ENCODE results near the gene SNX24. TPM values are rescaled to one million over a fixed set of nuclear protein-coding genes. Genes with fewer than 3 reads are reported as not detected.
"Not testable (repeated sequence)": the region's sequence is repeated elsewhere in the genome, so short reads cannot be mapped to it uniquely, and the experiment has no call there.

SNX24 gene
- total RNA-seq, 1 donor from 2014 or later: 1.2 TPM

- Mint-ChIP-seq H3K4me3 (no peak overlapping the region), H3K27ac (no peak overlapping the region), H3K27me3 (ENCODE audit: insufficient read depth) (peaks cover 3% of the 10 kb centered on the region), H3K36me3 (ENCODE audit: low read depth) (no peaks in the 10 kb centered on the region), H3K4me1 (ENCODE audit: low read depth) (no peaks in the 10 kb centered on the region), H3K9me3 (peaks cover under 1% of the 10 kb centered on the region)
- intact Hi-C loops (cut with micrococcal nuclease): no loop called here
- DNase-seq (ENCODE audit: low spot score): no peak
Observed at GRCh38 chr5:122908662-122909061, 63.2 kb downstream of the SNX24 start.

GRCh38 chr5:122909470-122910100, 64.2 kb downstream of the SNX24 start:
- Mint-ChIP-seq H3K4me3 (no peak overlapping the region), H3K9me3 (peaks cover 4% of the 10 kb centered on the region), H3K4me1 (ENCODE audit: low read depth) (no peaks in the 10 kb centered on the region), H3K27me3 (ENCODE audit: insufficient read depth) (peaks cover 3% of the 10 kb centered on the region), H3K36me3 (ENCODE audit: low read depth) (no peaks in the 10 kb centered on the region), H3K27ac (no peak overlapping the region)
- intact Hi-C loops (cut with micrococcal nuclease): no loop called here
- no peak for DNase-seq (ENCODE audit: low spot score)

DNA sequence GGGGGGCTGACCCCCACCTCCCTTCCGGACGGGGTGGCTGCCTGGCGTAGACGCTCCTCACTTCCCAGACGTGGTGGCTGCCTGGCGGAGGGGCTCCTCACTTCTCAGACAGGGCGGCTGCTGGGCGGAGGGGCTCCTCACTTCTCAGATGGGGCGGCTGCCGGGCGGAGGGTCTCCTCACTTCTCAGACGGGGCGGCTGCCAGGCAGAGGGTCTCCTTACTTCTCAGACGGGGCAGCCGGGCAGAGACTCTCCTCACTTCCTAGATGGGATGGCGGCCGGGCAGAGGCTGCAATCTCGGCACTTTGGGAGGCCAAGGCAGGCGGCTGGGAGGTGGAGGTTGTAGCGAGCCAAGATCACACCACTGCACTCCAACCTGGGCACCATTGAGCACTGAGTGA, 68.0 kb downstream of the SNX24 start:
- H3K27me3 Mint-ChIP-seq (ENCODE audit: insufficient read depth); H3K4me1 Mint-ChIP-seq (ENCODE audit: low read depth); H3K4me3 Mint-ChIP-seq; H3K27ac Mint-ChIP-seq; H3K9me3 Mint-ChIP-seq; H3K36me3 Mint-ChIP-seq (ENCODE audit: low read depth); DNase-seq (ENCODE audit: low spot score); intact Hi-C loops (cut with micrococcal nuclease): not testable (repeated sequence)

DNA sequence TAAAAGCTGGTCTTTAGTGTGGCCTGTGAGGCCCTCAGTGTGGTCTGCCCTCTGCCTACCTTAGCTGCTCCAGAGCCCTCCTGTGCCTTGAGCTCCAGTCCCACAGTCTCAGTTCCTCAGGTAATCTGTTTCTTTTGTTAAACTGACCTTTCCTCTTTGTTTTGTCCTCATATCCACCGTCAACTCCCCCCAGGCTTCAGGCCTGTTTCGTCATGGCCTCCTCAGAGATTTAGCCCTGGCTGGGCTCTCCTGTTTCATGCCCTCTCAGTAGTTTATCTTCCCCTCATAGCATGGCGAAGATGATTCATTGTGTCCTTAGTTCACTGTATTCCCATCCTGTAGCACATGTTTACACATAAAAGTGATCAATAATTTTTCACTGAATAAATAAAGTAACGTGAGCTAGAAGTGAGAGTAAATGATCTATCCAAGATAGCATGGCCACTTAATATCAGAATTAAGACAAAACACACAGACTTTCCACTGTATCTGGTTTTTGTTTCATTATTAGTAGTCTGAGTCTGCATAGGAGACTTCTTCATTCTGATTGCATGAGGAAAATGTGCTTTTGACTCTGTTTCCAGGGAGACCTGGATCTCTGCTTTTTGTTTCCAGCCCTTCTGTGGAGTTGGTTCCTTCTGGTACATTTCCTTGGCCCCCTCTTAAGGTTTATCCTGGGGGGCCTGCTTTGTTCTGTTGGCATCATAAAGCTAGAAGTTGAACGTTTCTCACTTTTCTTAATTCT, 70.5 kb downstream of the SNX24 start:
- intact Hi-C loops (cut with micrococcal nuclease): no loop called here
- peaks cover 8% of the 10 kb centered on the region for H3K4me1 Mint-ChIP-seq (ENCODE audit: low read depth)
- no peak overlapping the region for H3K27ac Mint-ChIP-seq
- DNase-seq (ENCODE audit: low spot score): no peak
- no peaks in the 10 kb centered on the region for H3K27me3 Mint-ChIP-seq (ENCODE audit: insufficient read depth)
- no peaks in the 10 kb centered on the region for H3K36me3 Mint-ChIP-seq (ENCODE audit: low read depth)
- H3K4me3 Mint-ChIP-seq: no peak overlapping the region
- H3K9me3 Mint-ChIP-seq: peaks cover 7% of the 10 kb centered on the region

- no peaks in the 10 kb centered on the region for H3K36me3 Mint-ChIP-seq (ENCODE audit: low read depth)
- intact Hi-C loops (cut with micrococcal nuclease): no loop called here
- no peak for DNase-seq (ENCODE audit: low spot score)
- no peaks in the 10 kb centered on the region for H3K27me3 Mint-ChIP-seq (ENCODE audit: insufficient read depth)
- peaks cover 8% of the 10 kb centered on the region for H3K4me1 Mint-ChIP-seq (ENCODE audit: low read depth)
- no peak overlapping the region for H3K27ac Mint-ChIP-seq
- H3K9me3 Mint-ChIP-seq: peaks cover 7% of the 10 kb centered on the region
- no peak overlapping the region for H3K4me3 Mint-ChIP-seq
Observed at GRCh38 chr5:122916490-122916889, 71.1 kb downstream of the SNX24 start.

DNA sequence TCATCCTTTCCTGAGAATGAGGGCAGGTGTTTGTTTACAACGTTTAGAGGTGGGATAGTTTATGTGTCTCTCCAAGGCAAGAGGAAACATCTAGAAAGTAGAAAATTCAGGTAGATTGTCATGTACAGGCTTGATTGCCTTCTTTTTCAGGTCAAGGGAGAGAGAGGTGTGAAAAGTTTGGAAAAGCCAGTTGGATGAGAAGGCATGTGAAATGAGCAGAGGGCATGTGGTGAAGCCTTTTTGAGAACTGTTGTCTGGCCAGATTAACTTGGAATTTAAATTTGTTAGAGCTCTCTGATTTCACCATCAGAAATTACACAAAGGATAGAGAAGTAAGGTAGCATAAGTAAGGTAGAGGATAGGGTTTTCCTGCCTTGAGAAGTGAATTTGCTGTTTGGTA, 74.6 kb downstream of the SNX24 start:
- intact Hi-C loops (cut with micrococcal nuclease): no loop called here
- Mint-ChIP-seq H3K36me3 (ENCODE audit: low read depth) (no peaks in the 10 kb centered on the region), H3K4me3 (no peak overlapping the region), H3K4me1 (ENCODE audit: low read depth) (peaks cover 8% of the 10 kb centered on the region), H3K27me3 (ENCODE audit: insufficient read depth) (no peaks in the 10 kb centered on the region), H3K27ac (no peak overlapping the region), H3K9me3 (peaks cover 3% of the 10 kb centered on the region)
- DNase-seq (ENCODE audit: low spot score): no peak

- no peaks in the 10 kb centered on the region for H3K36me3 Mint-ChIP-seq (ENCODE audit: low read depth)
- H3K27ac Mint-ChIP-seq: no peak overlapping the region
- DNase-seq (ENCODE audit: low spot score): no peak
- H3K27me3 Mint-ChIP-seq (ENCODE audit: insufficient read depth): no peaks in the 10 kb centered on the region
- no peak overlapping the region for H3K4me3 Mint-ChIP-seq
- intact Hi-C loops (cut with micrococcal nuclease): no loop called here
- no peaks in the 10 kb centered on the region for H3K9me3 Mint-ChIP-seq
- no peaks in the 10 kb centered on the region for H3K4me1 Mint-ChIP-seq (ENCODE audit: low read depth)
Observed at GRCh38 chr5:122921826-122922225, 76.4 kb downstream of the SNX24 start.

DNA sequence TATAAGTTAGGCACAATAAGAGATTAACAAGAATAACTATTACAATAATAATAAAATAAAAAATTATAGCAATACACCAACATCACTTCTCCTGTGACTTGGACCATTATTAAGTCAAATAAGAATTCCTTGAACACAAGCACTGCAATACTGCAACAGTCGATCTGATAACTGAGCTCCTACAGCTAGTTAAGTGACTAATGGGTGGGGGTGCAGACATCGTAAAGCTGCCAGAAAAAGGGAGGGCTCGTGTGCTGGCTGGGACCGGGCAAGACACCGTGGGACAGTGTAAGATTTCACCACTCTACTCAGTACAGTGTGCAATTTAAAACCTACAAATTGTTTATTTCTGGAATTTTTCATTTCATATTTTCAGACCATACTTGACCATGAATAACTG, 78.8 kb downstream of the SNX24 start:
- intact Hi-C loops (cut with micrococcal nuclease): no loop called here
- DNase-seq (ENCODE audit: low spot score): no peak
- H3K4me3 Mint-ChIP-seq: no peak overlapping the region
- no peaks in the 10 kb centered on the region for H3K4me1 Mint-ChIP-seq (ENCODE audit: low read depth)
- no peaks in the 10 kb centered on the region for H3K27me3 Mint-ChIP-seq (ENCODE audit: insufficient read depth)
- H3K36me3 Mint-ChIP-seq (ENCODE audit: low read depth): no peaks in the 10 kb centered on the region
- H3K9me3 Mint-ChIP-seq: no peaks in the 10 kb centered on the region
- no peak overlapping the region for H3K27ac Mint-ChIP-seq

DNA sequence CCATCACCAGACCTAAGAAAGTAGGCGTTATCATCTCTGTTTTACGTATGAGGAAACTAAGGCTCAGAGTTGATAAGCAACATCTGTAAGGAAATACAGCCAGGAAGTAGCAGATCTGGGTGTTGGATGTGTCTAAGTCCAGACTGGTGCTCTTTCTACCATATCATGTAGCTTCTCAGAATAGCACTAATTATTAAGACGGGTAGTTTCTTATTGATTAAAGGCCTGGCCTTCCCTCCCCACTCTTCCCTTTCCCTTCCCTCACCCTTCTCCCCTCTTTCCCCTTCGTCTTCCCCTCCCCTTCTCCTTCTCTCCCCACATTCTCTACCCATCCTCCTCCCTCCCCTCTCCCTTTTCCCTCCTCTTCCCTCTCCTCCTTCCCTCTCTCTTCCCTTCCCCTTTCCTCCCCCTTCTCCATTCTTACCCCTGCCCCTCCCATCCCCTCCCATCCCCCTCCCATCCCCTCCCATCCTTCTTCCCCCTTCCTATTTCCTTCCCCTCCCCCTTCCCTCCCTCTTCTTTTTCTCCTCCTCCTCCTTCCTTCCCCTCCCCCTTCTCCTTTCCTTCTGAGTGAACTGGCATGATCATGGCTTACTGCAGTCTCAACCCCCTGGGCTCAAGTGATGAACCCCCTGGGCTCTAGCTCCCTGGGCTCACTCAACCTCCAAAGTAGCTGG, 79.4 kb downstream of the SNX24 start:
- Mint-ChIP-seq H3K27me3 (ENCODE audit: insufficient read depth) (no peaks in the 10 kb centered on the region), H3K27ac (no peak overlapping the region), H3K4me3 (no peak overlapping the region), H3K4me1 (ENCODE audit: low read depth) (no peaks in the 10 kb centered on the region), H3K9me3 (no peaks in the 10 kb centered on the region), H3K36me3 (ENCODE audit: low read depth) (no peaks in the 10 kb centered on the region)
- intact Hi-C loops (cut with micrococcal nuclease): no loop called here
- DNase-seq (ENCODE audit: low spot score): no peak

GRCh38 chr5:122929001-122929400, 83.6 kb downstream of the SNX24 start:
- Mint-ChIP-seq H3K36me3 (ENCODE audit: low read depth) (no peaks in the 10 kb centered on the region), H3K9me3 (no peaks in the 10 kb centered on the region), H3K27me3 (ENCODE audit: insufficient read depth) (no peaks in the 10 kb centered on the region), H3K27ac (no peak overlapping the region), H3K4me3 (no peak overlapping the region), H3K4me1 (ENCODE audit: low read depth) (no peaks in the 10 kb centered on the region)
- DNase-seq (ENCODE audit: low spot score): no peak
- intact Hi-C loops (cut with micrococcal nuclease): no loop called here

DNA sequence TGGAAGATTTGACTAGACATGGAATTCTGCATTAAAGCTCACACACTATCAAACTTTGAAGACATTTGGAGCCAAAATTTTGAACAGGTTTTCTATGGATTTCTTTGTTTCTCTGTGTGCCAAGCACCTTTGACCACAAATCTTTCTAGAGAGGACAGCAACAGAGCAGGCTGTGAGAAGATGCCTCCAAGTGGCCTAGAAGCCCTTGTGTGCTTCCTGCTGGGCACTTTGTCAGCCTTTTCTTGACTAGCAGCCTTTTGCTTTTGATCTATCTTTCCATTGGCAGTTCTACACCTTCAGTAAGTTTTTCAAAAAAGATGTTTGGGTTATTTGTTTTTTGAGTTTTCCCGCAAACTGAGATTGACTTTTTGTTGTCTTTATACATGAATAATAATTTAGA, 84.6 kb downstream of the SNX24 start:
- no peaks in the 10 kb centered on the region for H3K4me1 Mint-ChIP-seq (ENCODE audit: low read depth)
- no peak overlapping the region for H3K27ac Mint-ChIP-seq
- H3K4me3 Mint-ChIP-seq: no peak overlapping the region
- H3K36me3 Mint-ChIP-seq (ENCODE audit: low read depth): no peaks in the 10 kb centered on the region
- no peak for DNase-seq (ENCODE audit: low spot score)
- intact Hi-C loops (cut with micrococcal nuclease): no loop called here
- no peaks in the 10 kb centered on the region for H3K27me3 Mint-ChIP-seq (ENCODE audit: insufficient read depth)
- no peaks in the 10 kb centered on the region for H3K9me3 Mint-ChIP-seq

GRCh38 chr5:122933956-122934355, 88.5 kb downstream of the SNX24 start:
- H3K27me3 Mint-ChIP-seq (ENCODE audit: insufficient read depth): no peaks in the 10 kb centered on the region

DNA sequence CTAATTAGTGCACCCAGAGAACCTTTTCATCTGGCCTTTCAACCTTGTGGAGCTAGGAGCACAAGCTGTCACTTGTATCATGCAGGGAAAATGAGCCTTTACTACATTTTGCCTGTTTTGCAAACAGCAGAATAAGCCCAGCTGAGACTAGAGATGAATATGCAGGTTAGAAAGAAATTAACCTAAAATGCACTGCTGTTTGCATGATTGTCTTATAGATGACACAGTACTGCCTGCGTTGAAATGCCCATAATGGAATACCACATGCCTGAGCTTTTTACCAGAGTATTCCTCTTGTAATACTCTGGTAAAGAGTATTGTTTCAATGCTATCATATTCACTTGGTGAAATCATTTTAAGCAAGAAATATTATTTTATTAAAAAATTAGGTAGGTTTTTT, 90.7 kb downstream of the SNX24 start:
- no peak overlapping the region for H3K27ac Mint-ChIP-seq
- intact Hi-C loops (cut with micrococcal nuclease): no loop called here
- no peaks in the 10 kb centered on the region for H3K27me3 Mint-ChIP-seq (ENCODE audit: insufficient read depth)
- H3K36me3 Mint-ChIP-seq (ENCODE audit: low read depth): no peaks in the 10 kb centered on the region
- H3K9me3 Mint-ChIP-seq: no peaks in the 10 kb centered on the region
- no peak for DNase-seq (ENCODE audit: low spot score)
- H3K4me3 Mint-ChIP-seq: no peak overlapping the region
- no peaks in the 10 kb centered on the region for H3K4me1 Mint-ChIP-seq (ENCODE audit: low read depth)

More at GRCh38 chr5:122933956-122934355, 88.5 kb downstream of the SNX24 start:
- DNase-seq (ENCODE audit: low spot score): no peak
- Mint-ChIP-seq H3K4me1 (ENCODE audit: low read depth) (no peaks in the 10 kb centered on the region), H3K36me3 (ENCODE audit: low read depth) (no peaks in the 10 kb centered on the region), H3K9me3 (no peaks in the 10 kb centered on the region), H3K27ac (no peak overlapping the region), H3K4me3 (no peak overlapping the region)
- intact Hi-C loops (cut with micrococcal nuclease): no loop called here
